Measurements from ENCODE around the gene PEX11G. TPM values are rescaled to one million over a fixed set of nuclear protein-coding genes. Genes with fewer than 3 reads are reported as not detected.

The PEX11G gene
- total RNA-seq, 1 experiment from 2014 or later: 2.8 TPM

- Histone ChIP-seq H3K79me1 (ENCODE audit: insufficient read depth, low read depth, low read length, poor library complexity, severe bottlenecking) (no peaks in the 10 kb centered on the region), H2AK5ac (ENCODE audit: insufficient read length, low read length) (no peak overlapping the region), H4K20me1 (ENCODE audit: control insufficient read depth, insufficient read depth, insufficient read length) (no peaks in the 10 kb centered on the region), H3K18ac (ENCODE audit: insufficient read length, low read depth, low read length) (no peak overlapping the region), H2BK15ac (ENCODE audit: low read depth, low read length) (no peak overlapping the region), H4K8ac (replicated peaks; ENCODE audit: insufficient read length, low read depth, low read length) (no peak overlapping the region), H4K5ac (ENCODE audit: insufficient read length, low read depth, low read length) (no peak overlapping the region), H4K91ac (ENCODE audit: insufficient read length, low read depth, low read length) (no peak overlapping the region), H3K9me3 (ENCODE audit: control insufficient read depth, low read depth, low read length) (no peaks in the 10 kb centered on the region), H3K4ac (ENCODE audit: low read depth, low read length) (no peak overlapping the region), H3K27me3 (ENCODE audit: insufficient read depth, low read length) (no peaks in the 10 kb centered on the region), H3K14ac (ENCODE audit: insufficient read depth, low read length) (no peak overlapping the region), H3K79me2 (ENCODE audit: insufficient read depth, low read length) (no peaks in the 10 kb centered on the region), H2BK20ac (ENCODE audit: low read depth, low read length, poor library complexity, severe bottlenecking) (no peak overlapping the region), H2BK12ac (ENCODE audit: insufficient read length, low read depth, low read length) (no peak overlapping the region), H3K23me2 (ENCODE audit: insufficient read length, low read depth, low read length, poor library complexity, severe bottlenecking) (no peaks in the 10 kb centered on the region), H2AFZ (ENCODE audit: low read length) (no peak overlapping the region), H2BK5ac (ENCODE audit: insufficient read length, low read length) (no peak overlapping the region), H3K9ac (ENCODE audit: extremely low read depth, insufficient read length, low read length) (no peak overlapping the region), H3K23ac (ENCODE audit: insufficient read length, low read depth, low read length) (no peak overlapping the region), H2BK120ac (ENCODE audit: low read depth, low read length, poor library complexity, severe bottlenecking) (no peak overlapping the region), H3K4me2 (ENCODE audit: insufficient read depth, insufficient read length, low read length) (no peak overlapping the region), H3T11ph (ENCODE audit: low read length) (no peak overlapping the region), H3K56ac (ENCODE audit: insufficient read length, low read depth, low read length) (no peak overlapping the region), H3K27ac (ENCODE audit: insufficient read length, low read depth, low read length) (no peak overlapping the region), H3K4me1 (ENCODE audit: insufficient read depth, low read length) (no peaks in the 10 kb centered on the region)
- TF ChIP-seq CTCF (conservative IDR thresholded peaks at IDR 0.05): no peak
- Mint-ChIP-seq H3K27ac (no peak overlapping the region), H3K27me3 (ENCODE audit: low read depth) (no peaks in the 10 kb centered on the region), H3K36me3 (ENCODE audit: insufficient read depth in 1 of 3, low read depth in 3 of 3) (peaks cover 29 to 75% (median 56%) of the 10 kb centered on the region in 3 experiments), H3K4me3 (no peak overlapping the region), H3K9me3 (peaks cover 12% of the 10 kb centered on the region in 2 experiments; a peak in 4 of 5 replicates), H3K4me1 (no peaks in the 10 kb centered on the region)
- DNase-seq: no peak
- WGBS (ENCODE audit: extremely low coverage, insufficient read length, low lambda C conversion rate): no CpG with 5 or more reads among the region's 20 CpGs
Measured at GRCh38 chr19:7459773-7460172, 29.1 kb downstream of the PEX11G start.

Data from H9 (cell line).